GF-D8 (cell line): Measurements from ENCODE around the gene MGP.

Source experiments
- DNase-seq: peaks from one replicate; lab custom pipeline; 2025; lab: John Stamatoyannopoulos, UW

The MGP gene

DNA sequence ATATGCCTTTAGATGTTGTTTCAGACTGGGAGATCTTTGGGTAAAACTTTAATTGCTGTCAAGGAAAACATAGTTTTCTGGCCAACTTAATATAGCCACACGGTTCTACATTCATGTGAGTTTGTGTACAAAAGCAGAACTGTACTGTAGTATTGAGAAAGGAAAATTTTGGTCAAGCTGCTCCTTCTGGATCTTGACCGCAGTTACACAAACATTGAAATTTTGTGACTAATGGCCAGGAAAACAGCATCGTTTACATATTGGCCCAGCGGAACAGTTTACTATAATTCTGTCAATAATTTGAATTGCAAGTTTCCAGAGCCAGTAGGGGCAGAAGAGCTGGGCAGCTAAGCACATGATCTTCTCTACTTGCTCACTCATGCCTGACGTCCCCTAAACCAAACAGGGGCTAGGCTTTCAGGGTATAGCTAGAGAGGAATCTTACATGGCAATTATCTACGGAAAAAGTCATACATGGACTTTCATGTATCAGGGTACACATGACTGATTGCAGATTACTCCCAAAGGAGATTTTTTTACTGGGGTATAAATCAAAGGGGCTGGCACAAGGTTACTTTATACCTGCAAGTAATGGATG is 31.0 kb downstream of the MGP start:
- no peak for DNase-seq

DNA sequence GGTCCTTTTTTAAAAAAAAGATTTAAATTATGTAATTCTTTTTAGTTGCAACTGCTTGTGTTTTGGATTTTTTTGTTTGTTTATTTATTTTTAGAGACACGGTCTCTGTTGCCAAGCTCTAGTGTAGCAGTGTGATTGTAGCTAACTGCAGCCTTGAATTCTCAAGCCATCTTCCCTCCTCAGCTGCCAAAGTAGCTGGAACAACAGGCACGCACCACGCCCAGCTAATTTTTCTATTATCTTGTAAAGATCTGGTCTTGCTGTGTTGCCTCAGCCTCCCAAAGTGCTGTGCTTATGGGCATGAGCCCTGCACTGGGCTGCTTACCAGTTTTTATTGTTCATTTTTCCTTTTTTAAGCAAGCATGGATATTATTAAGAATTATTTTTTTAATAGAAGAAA is 31.7 kb downstream of the MGP start:
- DNase-seq, result no peak

DNA sequence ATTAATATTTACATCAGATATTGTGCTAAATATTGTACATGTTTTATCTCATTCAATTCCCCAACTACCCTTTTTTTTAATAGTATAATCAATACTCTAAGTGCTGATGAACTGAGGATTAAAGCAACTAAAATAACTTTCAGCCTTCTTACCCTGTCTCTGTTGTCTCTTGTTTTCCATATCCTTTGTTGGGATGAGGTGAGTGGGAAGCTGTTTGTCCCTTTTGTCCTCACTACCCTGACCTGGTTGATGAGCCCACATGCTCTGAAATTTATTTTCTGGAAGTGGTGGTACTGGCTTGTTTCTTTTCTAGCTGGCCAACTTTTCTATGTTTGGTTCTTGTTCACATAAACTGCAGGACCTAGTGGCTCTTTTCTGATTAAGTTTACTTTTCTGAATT is 32.8 kb downstream of the MGP start:
- no peak for DNase-seq

DNA sequence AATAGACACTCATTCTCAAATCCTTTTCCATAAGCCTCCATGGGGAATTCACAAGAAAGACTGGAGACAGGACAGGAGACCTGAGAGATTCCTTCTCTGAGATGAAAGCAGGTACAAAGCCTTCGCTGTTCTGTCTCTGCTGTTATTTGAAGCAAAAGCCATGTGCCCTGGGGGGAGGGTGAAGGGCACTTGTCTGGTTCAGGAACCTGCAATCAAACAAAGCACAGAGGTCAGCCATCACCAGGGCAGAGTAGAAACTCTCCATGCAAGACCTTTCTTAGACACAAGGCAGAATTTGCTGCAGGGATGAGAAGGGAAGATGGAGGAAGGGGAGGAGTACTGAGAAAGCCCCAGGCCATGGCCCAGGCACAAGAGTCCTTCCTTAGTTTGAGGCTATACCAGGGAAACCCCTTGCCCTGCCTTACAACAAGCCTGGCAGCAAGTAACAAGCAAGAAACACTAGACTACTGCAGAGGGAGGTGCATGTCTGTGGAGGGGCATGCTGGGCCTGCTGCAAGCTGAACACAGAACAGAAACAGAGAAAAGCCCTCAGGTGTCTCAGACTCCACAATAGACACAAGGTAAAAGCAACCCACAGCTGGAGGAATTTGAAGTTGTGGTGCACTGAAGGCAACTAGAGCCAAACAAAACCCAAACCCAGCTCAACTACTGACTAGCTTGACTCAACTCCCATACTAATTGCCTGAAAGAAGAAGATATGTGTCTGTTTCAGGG is 34.6 kb downstream of the MGP start:
- DNase-seq, result no peak

DNA sequence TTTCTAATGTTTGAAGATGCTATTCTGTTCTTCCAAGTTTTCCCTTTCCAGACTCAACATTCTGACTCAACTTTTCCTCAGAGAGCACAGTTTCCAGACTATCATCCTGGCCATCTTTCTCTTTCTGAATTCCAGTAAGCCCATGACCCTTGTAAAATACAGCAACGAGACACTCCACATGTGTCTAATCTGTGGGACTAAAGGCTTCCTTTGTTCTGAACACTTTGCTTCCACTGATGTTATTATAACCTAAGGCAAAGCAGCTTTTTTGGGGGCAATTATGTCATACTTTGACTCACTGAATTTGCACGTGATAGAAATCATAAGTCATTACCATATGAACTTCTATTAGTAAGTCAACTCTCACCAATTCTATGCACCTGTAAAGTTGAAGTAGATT is 36.0 kb downstream of the MGP start:
- DNase-seq, result no peak

DNA sequence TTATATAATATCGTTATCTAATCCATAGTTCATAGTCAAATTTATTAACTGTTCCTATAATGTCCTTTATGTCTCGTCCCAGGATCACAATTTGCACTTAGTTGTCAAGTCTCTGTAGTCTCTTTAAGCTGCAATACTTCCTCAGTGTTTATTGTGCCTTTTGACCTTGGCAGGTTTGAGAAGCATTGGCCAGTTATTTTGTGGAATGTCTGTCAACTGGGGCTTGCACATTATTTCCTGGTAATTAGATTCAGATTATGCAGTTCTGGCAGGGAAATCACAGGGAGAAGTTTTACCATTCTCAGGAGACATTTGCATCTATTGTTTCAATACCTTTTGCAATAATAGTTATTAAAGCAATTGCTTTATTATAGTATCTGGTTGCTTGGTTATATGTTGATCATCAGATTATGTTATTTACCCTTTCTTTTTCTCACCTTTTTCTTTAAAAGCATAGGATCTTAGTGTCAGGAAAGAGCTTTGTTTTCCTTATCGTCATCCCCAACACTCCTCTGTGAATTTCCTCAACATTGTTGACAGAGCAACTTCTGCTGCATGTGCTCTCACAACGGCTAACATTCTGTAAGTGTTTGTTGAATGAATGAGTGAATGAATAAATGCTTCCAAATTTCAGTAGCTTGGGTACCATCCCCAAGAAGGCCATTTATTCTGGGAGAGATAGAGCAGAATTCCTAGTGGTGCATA is 38.6 kb downstream of the MGP start:
- DNase-seq, result no peak

DNA sequence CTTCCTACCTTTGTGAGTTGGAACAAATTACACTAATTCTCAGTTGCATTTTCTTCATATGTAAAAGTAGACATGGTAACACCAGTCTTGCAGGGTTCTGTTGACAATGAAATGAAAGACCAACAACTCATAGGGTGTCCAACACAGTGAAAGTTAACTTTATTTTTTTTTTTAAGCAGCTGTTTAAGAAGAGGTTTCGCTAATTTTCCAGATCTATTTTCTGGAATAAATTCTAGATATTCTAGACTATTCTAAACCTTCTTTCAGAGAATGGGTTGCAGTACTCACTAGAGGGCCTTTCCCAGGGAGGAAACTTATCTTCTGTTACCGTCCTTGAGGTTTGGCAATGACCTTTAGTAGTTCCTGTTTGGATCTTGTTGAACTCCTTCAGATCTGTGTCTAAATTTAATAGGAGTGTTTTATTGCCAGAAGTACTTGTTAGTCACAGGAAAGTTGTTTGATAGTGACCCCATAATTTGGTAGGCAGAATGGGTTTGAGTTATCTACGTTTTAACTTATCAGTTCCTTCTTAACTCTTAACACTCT is 39.5 kb downstream of the MGP start:
- peak; percentile 1 for DNase-seq

DNA sequence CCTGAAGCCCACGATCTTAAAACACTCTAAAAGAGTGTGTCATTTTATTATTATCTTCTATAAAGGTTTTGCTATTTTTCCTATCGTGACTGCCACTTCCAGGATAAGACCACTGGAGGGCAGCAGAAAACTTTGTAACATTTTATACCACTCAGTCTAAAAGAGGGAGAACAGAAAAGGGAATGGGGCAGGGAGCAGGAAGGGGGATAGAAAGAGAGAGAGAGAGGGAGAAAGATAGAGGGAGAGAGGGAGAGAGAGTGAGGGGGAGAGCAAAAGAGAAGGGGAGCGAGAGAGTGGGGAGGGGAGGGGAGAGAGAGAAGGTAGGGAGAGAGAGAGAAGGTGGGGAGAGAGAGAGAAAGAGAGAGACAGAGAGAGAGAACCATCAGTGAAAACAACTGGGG is 40.3 kb downstream of the MGP start:
- no peak for DNase-seq

DNA sequence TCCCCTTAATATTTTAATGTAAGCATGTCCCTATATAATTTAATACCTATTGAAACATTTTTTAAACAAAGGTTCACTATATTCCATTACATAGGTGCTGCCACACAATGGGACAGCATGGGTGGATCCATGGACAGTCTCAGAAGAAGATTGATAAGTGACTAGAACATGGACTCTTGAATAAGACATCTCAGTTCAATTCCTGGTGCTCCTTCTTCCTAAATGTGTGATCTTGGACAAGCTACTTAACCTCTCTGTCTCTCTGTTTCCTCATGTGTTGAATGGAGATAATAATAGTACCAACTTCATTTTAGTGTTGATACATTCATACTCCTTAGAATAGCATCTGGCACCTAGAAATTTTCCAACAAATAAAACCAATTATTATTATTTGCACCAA is 41.3 kb downstream of the MGP start:
- no peak for DNase-seq

DNA sequence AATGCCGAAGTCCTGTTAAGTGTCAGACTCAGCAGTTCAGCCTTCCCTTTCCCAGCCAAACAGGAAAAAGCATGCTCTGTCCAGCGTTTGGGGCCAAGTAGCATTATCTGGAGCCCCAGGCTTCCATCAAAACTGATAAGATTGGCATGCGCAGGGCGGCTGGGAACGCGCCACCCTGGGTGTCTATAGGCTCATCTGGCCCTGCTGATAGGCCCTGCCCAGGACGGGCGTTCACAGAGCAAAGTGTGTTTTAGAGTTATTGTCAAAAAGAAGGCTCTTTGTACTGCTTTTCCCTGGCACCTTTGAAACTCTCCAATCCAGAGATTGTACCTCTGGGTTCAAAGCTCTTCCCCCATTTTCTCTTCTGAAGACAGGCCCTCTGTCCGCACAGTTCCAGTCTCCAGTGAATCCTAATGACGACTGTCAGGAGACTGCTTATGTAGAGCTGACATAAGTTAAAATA is 42.2 kb downstream of the MGP start, which contains the start of gene ART4:
Gene ART4, minus strand, starts transcription at position 102 of the 463 bp plus-strand sequence. CDS start 413 bp downstream, outside the sequence.
- DNase-seq, result no peak

DNA sequence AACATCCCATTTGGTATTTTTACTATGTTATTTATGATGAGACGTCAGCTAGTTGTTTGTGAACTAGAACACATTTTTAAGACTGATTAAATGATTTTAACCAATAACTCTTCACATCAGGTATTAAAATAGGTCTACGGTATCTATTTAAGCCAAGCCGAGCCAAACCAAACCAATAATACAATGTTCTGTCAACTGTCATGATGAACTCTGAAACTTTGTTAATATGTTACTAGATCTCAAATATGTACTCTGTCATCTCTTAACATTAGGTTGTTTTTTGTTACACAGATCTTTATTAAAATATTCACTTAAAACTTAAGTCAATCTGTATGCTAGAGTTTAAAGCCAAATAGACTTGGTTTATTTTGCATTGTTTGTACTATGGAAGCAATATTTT is 43.3 kb downstream of the MGP start:
- no peak for DNase-seq

DNA sequence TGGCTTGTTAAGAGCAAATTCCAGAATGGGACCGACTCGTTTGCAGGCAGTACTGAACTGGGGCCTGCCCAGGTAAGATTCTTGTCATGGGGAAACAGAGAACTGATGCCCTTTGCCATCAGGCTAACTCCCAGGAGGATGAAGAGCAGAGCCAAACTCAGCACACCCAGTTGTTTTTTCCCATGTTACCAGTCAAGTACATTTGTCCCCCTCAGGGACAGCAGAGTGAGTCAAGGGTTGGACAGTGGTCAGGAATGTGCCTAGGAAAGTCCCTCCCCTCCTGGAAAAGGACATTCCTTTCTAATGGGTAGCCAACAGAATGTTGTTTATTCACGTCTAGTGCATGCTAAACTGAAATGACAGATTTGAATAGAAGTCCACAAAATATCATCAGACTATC is 43.9 kb downstream of the MGP start:
- no peak for DNase-seq

DNA sequence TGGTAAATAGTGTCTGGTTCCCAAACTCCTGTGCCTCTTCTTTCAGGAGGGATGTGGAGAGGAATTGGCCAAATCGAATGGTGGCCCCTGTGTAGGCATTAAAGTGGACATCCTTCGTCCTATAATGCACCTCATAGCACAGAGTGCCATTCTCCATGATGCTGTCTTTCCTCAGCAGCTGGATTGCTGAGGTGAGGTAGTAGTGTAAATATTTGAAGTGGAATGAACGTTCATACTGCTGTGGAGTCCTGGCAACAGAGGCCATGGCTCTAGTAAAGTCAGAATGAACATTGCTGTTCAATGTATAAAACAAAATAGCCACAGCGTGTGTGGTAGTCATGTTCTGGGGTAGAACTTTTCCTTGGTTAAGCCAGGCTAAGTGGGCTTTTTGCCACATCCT is 45.0 kb downstream of the MGP start:
- no peak for DNase-seq

DNA sequence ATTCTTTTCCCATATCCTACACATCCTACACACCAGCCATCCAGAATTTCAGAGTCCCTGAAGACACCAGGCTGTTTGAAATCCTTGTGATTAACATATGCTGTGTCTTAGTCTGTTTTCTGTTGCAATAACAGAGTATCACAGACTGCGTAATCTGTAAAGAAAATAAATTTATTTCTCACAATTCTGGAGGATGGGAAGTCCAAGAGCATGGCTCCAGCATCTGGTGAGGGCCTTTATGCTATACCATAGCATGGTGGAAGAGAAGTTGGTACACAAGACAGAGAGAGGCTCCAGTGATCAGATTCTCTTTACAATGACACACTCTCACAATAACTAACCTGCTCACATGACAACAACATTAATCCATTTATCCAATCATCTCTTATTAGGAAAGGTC is 46.4 kb downstream of the MGP start:
- no peak for DNase-seq

DNA sequence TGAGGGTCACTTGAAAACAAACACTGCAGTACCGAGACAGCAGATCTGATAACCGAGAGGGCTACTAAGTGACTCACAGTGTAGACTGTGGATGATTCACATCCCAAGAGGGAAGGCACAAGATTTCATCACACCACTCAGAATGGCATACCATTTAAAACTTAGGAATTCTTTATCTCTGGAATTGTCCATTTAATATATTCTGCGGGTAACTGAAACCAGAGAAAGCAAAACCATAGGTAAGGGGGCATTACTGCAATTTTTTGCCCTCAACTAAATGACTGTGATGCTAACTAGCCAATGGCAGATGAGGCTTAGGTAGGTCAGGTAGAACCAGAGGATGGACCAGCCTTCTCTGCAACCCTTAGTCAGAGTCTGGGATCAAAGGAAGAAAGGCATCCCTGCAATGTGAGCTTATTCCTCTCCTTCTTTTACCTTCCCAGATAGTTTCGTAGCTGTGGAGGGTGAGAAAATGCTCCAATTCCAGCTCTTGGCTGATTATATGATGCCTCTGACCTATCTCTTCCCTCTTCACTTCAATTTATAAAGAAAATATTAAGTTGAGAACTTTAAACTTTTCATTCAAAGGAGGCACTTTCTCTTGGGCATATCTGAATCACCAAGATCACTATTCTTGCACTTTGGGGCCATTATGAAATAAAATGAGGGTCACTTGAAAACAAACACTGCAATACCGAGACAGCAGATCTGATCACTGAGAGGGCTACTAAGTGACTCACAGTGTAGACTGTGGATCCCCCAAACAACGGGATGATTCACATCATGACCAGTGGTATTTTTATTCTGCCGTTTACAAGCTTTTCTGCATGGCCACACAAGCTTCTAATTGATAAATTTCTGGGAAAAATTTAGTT is 49.1 kb downstream of the MGP start:
- no peak for DNase-seq

DNA sequence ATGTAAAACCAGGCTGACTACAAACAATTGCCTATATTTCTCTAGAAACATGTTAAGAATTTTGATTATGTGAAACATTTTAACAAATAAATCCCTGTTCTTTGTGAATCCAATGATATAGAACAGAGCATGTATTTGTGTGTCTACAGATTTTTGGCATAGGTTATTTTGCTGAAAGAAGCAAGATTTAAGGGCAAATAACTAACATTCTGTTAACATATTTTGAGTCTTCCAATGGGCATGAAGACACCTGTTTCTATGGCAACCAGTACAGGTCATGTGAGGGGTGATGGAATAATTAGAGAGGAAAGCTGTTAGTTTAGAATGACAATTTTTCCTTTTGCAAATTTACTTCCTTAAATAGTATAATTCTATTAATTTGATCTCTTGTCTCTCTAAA is 51.1 kb downstream of the MGP start:
- no peak for DNase-seq

DNA sequence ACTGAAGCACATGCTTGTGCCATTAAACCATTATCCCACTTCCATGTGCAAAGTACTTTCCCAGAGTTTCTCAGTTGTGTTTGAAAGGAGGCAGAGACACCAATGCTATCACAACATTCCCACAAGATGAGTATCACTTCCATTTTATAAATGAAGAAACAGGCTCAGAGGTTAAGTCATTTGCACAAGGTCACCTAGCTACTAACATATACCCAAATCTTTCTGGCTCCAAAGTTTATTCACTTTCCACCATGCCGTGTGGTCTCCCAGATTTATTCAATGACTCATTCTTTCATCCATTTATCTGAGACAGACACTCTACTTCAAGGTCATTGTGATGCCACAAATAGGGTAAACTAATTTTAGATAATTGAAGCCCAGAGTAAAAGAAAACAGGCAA is 51.7 kb downstream of the MGP start:
- DNase-seq, result no peak

DNA sequence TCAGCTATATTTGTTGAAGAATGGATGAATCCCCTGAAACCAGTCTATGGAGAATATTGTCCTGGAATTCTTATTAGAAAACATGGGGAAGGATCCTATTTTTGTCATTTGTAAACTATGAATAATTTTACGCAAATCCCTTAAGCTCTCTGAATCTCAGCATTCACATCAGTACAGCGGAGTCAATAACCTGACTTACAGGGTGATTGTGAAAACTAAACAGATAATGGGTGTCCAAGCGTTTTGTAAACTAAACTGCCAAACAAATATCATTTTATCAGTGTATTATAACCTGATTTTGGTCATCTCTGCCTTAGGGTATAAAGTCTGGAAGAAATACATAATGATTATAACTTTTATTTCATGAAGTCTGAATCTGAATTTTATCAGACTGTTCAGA is 52.3 kb downstream of the MGP start:
- no peak for DNase-seq
